ENCODE data around the gene EGFLAM.
A peak's percentile ranks its signal among the peaks of the same experiment; 100 is the strongest.

EGFLAM gene

GRCh38 chr5:38443390-38443789 lies 185.0 kb downstream of the EGFLAM start:
- Histone ChIP-seq H4K20me1 (ENCODE audit: insufficient read depth, low read length) (no peaks in the 10 kb centered on the region; the same call in 1 of the 2 replicates), H3F3A (ENCODE audit: insufficient read depth, low read length) (no peaks in the 10 kb centered on the region), H3K79me2 (ENCODE audit: insufficient read depth, low read length) (no peaks in the 10 kb centered on the region), H3K4me1 (ENCODE audit: insufficient read depth, low read length, severe bottlenecking) (no peaks in the 10 kb centered on the region), H3K9ac (ENCODE audit: low read length) (no peak overlapping the region), H3K9me2 (ENCODE audit: low read depth, low read length) (no peaks in the 10 kb centered on the region), H3K4me2 (ENCODE audit: low read length) (no peak overlapping the region), H3K4me3 (ENCODE audit: low read depth, low read length, poor library complexity, severe bottlenecking) (no peak overlapping the region), H3K9me3 (ENCODE audit: low read length) (no peaks in the 10 kb centered on the region), H3K27me3 (ENCODE audit: insufficient read depth, low read length) (0 out of 2 replicates have a peak, but pooled peaks cover 3% of the 10 kb centered on the region), H3K36me3 (ENCODE audit: insufficient read depth, low read length) (no peaks in the 10 kb centered on the region), H2AFZ (ENCODE audit: low read length) (no peak overlapping the region), H3K27ac (ENCODE audit: low read depth, low read length, poor library complexity, severe bottlenecking) (no peak overlapping the region)
- TF ChIP-seq CTCF (IDR thresholded peaks at IDR 0.05; ENCODE audit: low read length) = peak; percentile 20; the same call in 1 of the 2 replicates
- TF ChIP-seq EZH2 (IDR thresholded peaks at IDR 0.05; ENCODE audit: borderline replicate concordance, low read length) = no peak

- Histone ChIP-seq H3F3A (ENCODE audit: insufficient read depth, low read length) (no peaks in the 10 kb centered on the region), H2AFZ (ENCODE audit: low read length) (no peak overlapping the region), H3K4me1 (ENCODE audit: insufficient read depth, low read length, severe bottlenecking) (no peaks in the 10 kb centered on the region), H3K4me3 (ENCODE audit: low read depth, low read length, poor library complexity, severe bottlenecking) (no peak overlapping the region), H3K9ac (ENCODE audit: low read length) (no peak overlapping the region), H4K20me1 (ENCODE audit: insufficient read depth, low read length) (no peaks in the 10 kb centered on the region; the same call in 1 of the 2 replicates), H3K79me2 (ENCODE audit: insufficient read depth, low read length) (no peaks in the 10 kb centered on the region), H3K36me3 (ENCODE audit: insufficient read depth, low read length) (no peaks in the 10 kb centered on the region), H3K27ac (ENCODE audit: low read depth, low read length, poor library complexity, severe bottlenecking) (no peak overlapping the region), H3K9me2 (ENCODE audit: low read depth, low read length) (no peaks in the 10 kb centered on the region), H3K9me3 (ENCODE audit: low read length) (no peaks in the 10 kb centered on the region), H3K27me3 (ENCODE audit: insufficient read depth, low read length) (0 out of 2 replicates have a peak, but pooled peaks cover 3% of the 10 kb centered on the region), H3K4me2 (ENCODE audit: low read length) (no peak overlapping the region)
- TF ChIP-seq EZH2 (IDR thresholded peaks at IDR 0.05; ENCODE audit: borderline replicate concordance, low read length) = no peak
- no peak for TF ChIP-seq CTCF (IDR thresholded peaks at IDR 0.05; ENCODE audit: low read length)
These were observed 187.1 kb downstream of the EGFLAM start for GRCh38 chr5:38445374-38446028.

- no peaks in the 10 kb centered on the region for H3K9me2 ChIP-seq (ENCODE audit: low read depth, low read length)
- no peak for TF ChIP-seq CTCF (IDR thresholded peaks at IDR 0.05; ENCODE audit: low read length)
- TF ChIP-seq EZH2 (IDR thresholded peaks at IDR 0.05; ENCODE audit: borderline replicate concordance, low read length) = no peak
- H2AFZ ChIP-seq (ENCODE audit: low read length) = no peak overlapping the region
- no peaks in the 10 kb centered on the region for H3K9me3 ChIP-seq (ENCODE audit: low read length)
- no peak overlapping the region for H3K4me2 ChIP-seq (ENCODE audit: low read length)
- H3K79me2 ChIP-seq (ENCODE audit: insufficient read depth, low read length) = no peaks in the 10 kb centered on the region
- H3K4me3 ChIP-seq (ENCODE audit: low read depth, low read length, poor library complexity, severe bottlenecking) = no peak overlapping the region
- no peaks in the 10 kb centered on the region for H3K4me1 ChIP-seq (ENCODE audit: insufficient read depth, low read length, severe bottlenecking)
- no peaks in the 10 kb centered on the region for H3K36me3 ChIP-seq (ENCODE audit: insufficient read depth, low read length)
- H3K27me3 ChIP-seq (ENCODE audit: insufficient read depth, low read length) = 0 out of 2 replicates have a peak, but pooled peaks cover 3% of the 10 kb centered on the region
- no peak overlapping the region for H3K9ac ChIP-seq (ENCODE audit: low read length)
- no peaks in the 10 kb centered on the region; the same call in 1 of the 2 replicates for H4K20me1 ChIP-seq (ENCODE audit: insufficient read depth, low read length)
- H3K27ac ChIP-seq (ENCODE audit: low read depth, low read length, poor library complexity, severe bottlenecking) = no peak overlapping the region
- H3F3A ChIP-seq (ENCODE audit: insufficient read depth, low read length) = no peaks in the 10 kb centered on the region
These were observed 187.7 kb downstream of the EGFLAM start for GRCh38 chr5:38446029-38446522.

All from OCI-LY1 (cell line).